Right lobe of liver (tissue), 6 donors: ENCODE results near the gene PPP2R5C. TPM values are rescaled to one million over a fixed set of nuclear protein-coding genes. Genes with fewer than 3 reads are reported as not detected.
A peak's percentile ranks its signal among the peaks of the same experiment; 100 is the strongest.

Source experiments
- ATAC-seq, 4 donors: fragments of 200-7000 bp; cut with Tn5 transposase; one replicate each; pipeline ENCODE4 v1.9.1; 2020; ENCODE audit warnings: mild to moderate bottlenecking in 4 of 4, moderate library complexity in 4 of 4
- DNase-seq, 3 donors: peaks; one replicate each; pipeline ENCODE4 v3.0.0-alpha.2; 2020
- H3K27ac ChIP-seq, 3 donors: fragments of 200-600 bp; one replicate each; pipeline ENCODE4 v1.8.0; 2022
- H3K27me3 ChIP-seq, 2 donors: fragments of 200-600 bp; one replicate each; pipeline ENCODE4 v1.8.0; 2022
- H3K36me3 ChIP-seq, 4 donors: fragments of 200-600 bp; sonication (generic) in 1 of 4; one replicate each; pipeline versions ENCODE4 v1.5.1 to v1.8.0; 2017 to 2022; ENCODE audit warnings: control low read depth in 1 of 4
- H3K4me1 ChIP-seq, 4 donors: fragments of 200-600 bp; sonication (generic) in 1 of 4; one replicate each; pipeline versions ENCODE4 v1.5.1 to v1.8.0; 2017 to 2022; ENCODE audit warnings: control low read depth in 1 of 4
- H3K4me3 ChIP-seq, 3 donors: fragments of 200-600 bp; one replicate each; pipeline ENCODE4 v1.8.0; 2022
- H3K9me3 ChIP-seq, 4 donors: fragments of 200-600 bp; sonication (generic) in 1 of 4; one replicate each; pipeline versions ENCODE4 v1.5.1 to v1.8.0; 2017 to 2022; ENCODE audit warnings: control low read depth in 1 of 4
- CTCF ChIP-seq, 4 donors: fragments of 200-600 bp in 3 of 4; fragments of 450-650 bp in 1 of 4; IDR thresholded peaks; one replicate each; pipeline versions ENCODE4 v1.5.1 to v1.8.0; 2016 to 2022; ENCODE audit warnings: antibody characterized with exemption in 4 of 4, mild to moderate bottlenecking in 2 of 4
- POLR2A ChIP-seq: fragments of 450-650 bp; IDR thresholded peaks from one replicate; pipeline ENCODE4 v1.6.1; 2017; ENCODE audit warnings: antibody characterized with exemption, mild to moderate bottlenecking
- WGBS: methylation state at CpG from one replicate; pipeline ENCODE4 v1.1.6; 2018; ENCODE audit warnings: low coverage, low lambda C conversion rate; ENCODE audit not compliant: insufficient coverage; ENCODE audit errors: missing lambda C conversion rate; 5-methylcytosine and 5-hydroxymethylcytosine counted together
- intact Hi-C, 2 donors: fragments of 100-400 bp; cut with DNase I; formaldehyde crosslinking; loops; one replicate each; pipeline versions ENCODE4 v1.11.2 to v1.14.1; 2022
- total RNA-seq, 6 experiments: library from RNA; depleted of rRNA in 2 of 6; stranded (reverse); fragments of >200 nt in 2 of 6; fragmentation: NEBNext Ultra II Directional in 3 of 6; extraction: Animal tissue kit (Norgen Biotek cat#: 25700) in 3 of 6; gene quantifications; one replicate each; pipeline versions ENCODE4 v1.1.0 to v1.2.4, GENCODE V29; 2016 to 2023
- donor health status: DM: no; HTN: yes; CAD: no.
- donor health status: DM: no; HTN: no; CAD: no.
- donor health status: DM: no; HTN: no; CAD: no.
- donor health status: DM: no; HTN: yes; CAD: no.
- donor health status: DM: no; HTN: yes; CAD: no.

The PPP2R5C gene
- total RNA-seq, 6 experiments from 2014 or later = 44.9 to 74.5 (median 55.3) TPM

DNA sequence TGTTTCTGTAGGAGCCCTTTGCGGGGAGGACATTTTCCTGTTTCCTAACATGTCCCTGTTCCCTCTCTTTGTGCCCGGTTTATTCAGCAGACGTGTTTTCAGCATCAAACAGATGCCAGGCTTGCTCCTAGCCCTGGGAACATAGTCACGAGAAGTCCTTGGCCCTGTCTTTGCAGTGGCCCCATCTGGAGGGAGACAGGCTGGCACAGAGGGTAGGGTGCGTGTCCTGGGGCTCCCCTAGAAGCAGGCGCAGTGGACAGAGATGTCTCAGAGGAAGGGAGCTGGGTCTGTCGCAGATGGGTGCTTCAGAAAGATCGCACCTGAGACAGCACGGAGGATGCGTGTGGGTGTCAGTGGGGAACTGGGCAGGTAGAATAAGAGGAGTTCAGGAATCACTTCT, 127.9 kb downstream of the PPP2R5C start:
- intact Hi-C loops = no loop called here
- DNase-seq = no peak

DNA sequence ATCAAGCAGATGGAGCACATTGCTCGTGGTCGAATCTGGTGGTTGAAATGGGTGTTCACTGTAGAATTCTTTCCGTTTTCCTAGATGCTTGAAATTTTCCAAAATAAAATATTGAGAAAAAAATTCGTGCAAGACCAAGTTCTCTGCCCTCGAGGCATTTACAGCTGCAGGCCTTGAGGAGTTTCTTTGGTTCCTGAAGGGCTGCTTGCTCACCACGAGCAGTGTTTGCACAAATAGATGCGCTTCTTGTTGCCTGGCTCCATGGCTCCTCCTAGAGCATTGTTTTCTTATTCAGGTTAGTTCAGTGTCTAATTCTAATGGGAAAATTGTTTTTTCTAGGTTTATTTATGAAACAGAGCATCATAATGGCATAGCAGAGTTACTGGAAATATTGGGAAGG, 128.4 kb downstream of the PPP2R5C start:
- Histone ChIP-seq H3K36me3 (peaks cover 0 to 45% (median 1%) of the 10 kb centered on the region in 4 donors), H3K4me1 (no peaks in the 10 kb centered on the region), H3K27me3 (no peaks in the 10 kb centered on the region), H3K4me3 (no peak overlapping the region), H3K9me3 (no peaks in the 10 kb centered on the region), H3K27ac (no peak overlapping the region)
- WGBS = 67% methylated on average over 7 of the region's 7 CpGs
- ATAC-seq = no peak
- intact Hi-C loops = no loop called here
- DNase-seq = no peak
- TF ChIP-seq CTCF (IDR thresholded peaks at IDR 0.05) (no peak), POLR2A (no peak)

More for the DNA sequence above, 127.9 kb downstream of the PPP2R5C start:
- no peak for TF ChIP-seq POLR2A
- TF ChIP-seq CTCF (IDR thresholded peaks at IDR 0.05) = no peak
- no peak overlapping the region for H3K4me3 ChIP-seq
- H3K27ac ChIP-seq = no peak overlapping the region
- no peaks in the 10 kb centered on the region for H3K9me3 ChIP-seq
- WGBS = 78% methylated on average over 4 of the region's 10 CpGs
- no peak for ATAC-seq
- peaks cover 0 to 45% (median 3%) of the 10 kb centered on the region in 4 donors for H3K36me3 ChIP-seq
- H3K4me1 ChIP-seq = no peaks in the 10 kb centered on the region
- H3K27me3 ChIP-seq = no peaks in the 10 kb centered on the region

DNA sequence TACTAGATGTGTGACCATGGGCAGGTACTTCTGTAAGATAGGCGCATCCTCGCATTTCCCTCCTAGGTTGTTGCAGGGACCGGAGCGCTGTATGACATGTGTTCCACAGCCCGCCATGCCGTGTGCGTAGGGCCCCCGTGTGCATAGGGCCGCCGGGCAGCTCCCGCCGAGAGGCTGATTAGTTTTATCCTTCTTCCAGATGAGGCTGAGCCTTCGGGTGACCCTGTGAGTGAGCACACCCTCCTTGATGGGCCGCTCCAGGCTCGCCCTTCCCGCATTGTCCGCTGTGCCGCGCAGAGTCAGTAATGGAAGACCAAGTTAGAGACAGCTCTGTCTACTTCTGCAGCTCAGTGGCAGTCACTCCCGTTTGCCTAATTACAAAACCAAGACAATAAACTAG, 130.0 kb downstream of the PPP2R5C start:
- Histone ChIP-seq H3K9me3 (no peaks in the 10 kb centered on the region), H3K27ac (no peak overlapping the region), H3K36me3 (peaks cover 0 to 51% (median 5%) of the 10 kb centered on the region in 4 donors), H3K4me3 (no peak overlapping the region), H3K4me1 (no peaks in the 10 kb centered on the region), H3K27me3 (no peaks in the 10 kb centered on the region)
- ATAC-seq (peak in 1 of 4 donors; percentile 22), DNase-seq (no peak)
- intact Hi-C loops = no loop called here
- TF ChIP-seq CTCF (IDR thresholded peaks at IDR 0.05) (no peak), POLR2A (no peak)
- WGBS = 93% methylated on average over 13 of the region's 20 CpGs

- Histone ChIP-seq H3K4me1 (no peaks in the 10 kb centered on the region), H3K4me3 (no peak overlapping the region), H3K27ac (no peak overlapping the region), H3K27me3 (no peaks in the 10 kb centered on the region), H3K9me3 (no peaks in the 10 kb centered on the region), H3K36me3 (peaks cover 0 to 58% (median 13%) of the 10 kb centered on the region in 4 donors)
- WGBS = no CpG with 5 or more reads among the region's 3 CpGs
- no peak for ATAC-seq
- no peak for TF ChIP-seq CTCF (IDR thresholded peaks at IDR 0.05)
- no peak for TF ChIP-seq POLR2A
- intact Hi-C loops = no loop called here
- no peak for DNase-seq
These were observed 132.2 kb downstream of the PPP2R5C start for GRCh38 chr14:101893759-101894158.
